Peyer's patch (tissue), 4 donors: Measurements from ENCODE around the gene APBA1. TPM values are rescaled to one million over a fixed set of nuclear protein-coding genes. Genes with fewer than 3 reads are reported as not detected.

ENCODE experiments used
- DNase-seq, 3 donors: peaks; one replicate each; pipeline ENCODE4 v3.0.0-alpha.2; 2017 to 2019
- H3K27ac ChIP-seq, 4 donors: fragments of 200-600 bp; sonication (generic); one replicate each; pipeline ENCODE4 v1.5.1; 2016 to 2019
- H3K27me3 ChIP-seq, 2 donors: fragments of 200-600 bp; sonication (generic); one replicate each; pipeline ENCODE4 v1.5.1; 2019
- H3K36me3 ChIP-seq, 3 donors: fragments of 200-600 bp; sonication (generic); one replicate each; pipeline ENCODE4 v1.5.1; 2016 to 2019
- H3K4me1 ChIP-seq, 4 donors: fragments of 200-600 bp; sonication (generic); one replicate each; pipeline ENCODE4 v1.5.1; 2016 to 2019
- H3K4me3 ChIP-seq, 4 donors: fragments of 200-600 bp; sonication (generic); 1 replicate in 3 of 4; 2 replicates in 1 of 4; pipeline ENCODE4 v1.5.1; 2016 to 2019; ENCODE audit warnings: mild to moderate bottlenecking in 1 of 4
- H3K9me3 ChIP-seq, 4 donors: fragments of 200-600 bp; sonication (generic); one replicate each; pipeline ENCODE4 v1.5.1; 2016 to 2019; ENCODE audit warnings: mild to moderate bottlenecking in 1 of 4
- CTCF ChIP-seq, 6 experiments: fragments of 450-650 bp in 4 of 6; fragments of 200-600 bp in 2 of 6; sonication (generic) in 1 of 6; IDR thresholded peaks; one replicate each; pipeline ENCODE4 v1.5.1; 2017 to 2019; ENCODE audit warnings: antibody characterized with exemption in 6 of 6, mild to moderate bottlenecking in 3 of 6, moderate library complexity in 1 of 6
- POLR2A ChIP-seq, 2 donors: fragments of 450-650 bp; IDR thresholded peaks; one replicate each; pipeline ENCODE4 v1.5.1; 2017; ENCODE audit warnings: antibody characterized with exemption in 2 of 2, mild to moderate bottlenecking in 2 of 2, moderate library complexity in 2 of 2
- total RNA-seq, 4 donors: library from RNA; depleted of rRNA; stranded (reverse); fragments of >200 nt; gene quantifications; one replicate each; pipeline ENCODE4 v1.1.0, GENCODE V29; 2016

APBA1 gene
- total RNA-seq, 4 donors from 2014 or later: 0.88 to 14.9 (median 3.9) TPM

GRCh38 chr9:69646810-69647209, 25.4 kb downstream of the APBA1 start:
- Histone ChIP-seq H3K27me3 (no peaks in the 10 kb centered on the region), H3K4me1 (no peaks in the 10 kb centered on the region), H3K27ac (no peak overlapping the region), H3K36me3 (no peaks in the 10 kb centered on the region), H3K9me3 (no peaks in the 10 kb centered on the region), H3K4me3 (no peak overlapping the region)
- no peak for DNase-seq
- no peak for TF ChIP-seq CTCF (IDR thresholded peaks at IDR 0.05)
- no peak for TF ChIP-seq POLR2A (IDR thresholded peaks at IDR 0.05)

GRCh38 chr9:69645488-69645887, 26.7 kb downstream of the APBA1 start:
- TF ChIP-seq CTCF (IDR thresholded peaks at IDR 0.05) (no peak), POLR2A (IDR thresholded peaks at IDR 0.05) (no peak)
- Histone ChIP-seq H3K4me1 (no peaks in the 10 kb centered on the region), H3K27ac (no peak overlapping the region), H3K9me3 (no peaks in the 10 kb centered on the region), H3K36me3 (no peaks in the 10 kb centered on the region), H3K4me3 (no peak overlapping the region), H3K27me3 (no peaks in the 10 kb centered on the region)
- DNase-seq: no peak

- TF ChIP-seq POLR2A (IDR thresholded peaks at IDR 0.05) (no peak), CTCF (IDR thresholded peaks at IDR 0.05) (no peak)
- DNase-seq: no peak
- no peak overlapping the region for H3K27ac ChIP-seq
- no peaks in the 10 kb centered on the region for H3K36me3 ChIP-seq
- H3K27me3 ChIP-seq: no peaks in the 10 kb centered on the region
- H3K4me3 ChIP-seq: no peak overlapping the region
- no peaks in the 10 kb centered on the region for H3K4me1 ChIP-seq
- no peaks in the 10 kb centered on the region for H3K9me3 ChIP-seq
Observed at GRCh38 chr9:69643098-69643497, 29.1 kb downstream of the APBA1 start.

GRCh38 chr9:69637817-69638200, 34.4 kb downstream of the APBA1 start:
- H3K27me3 ChIP-seq: no peaks in the 10 kb centered on the region
- TF ChIP-seq CTCF (IDR thresholded peaks at IDR 0.05) (no peak), POLR2A (IDR thresholded peaks at IDR 0.05) (no peak)
- no peaks in the 10 kb centered on the region for H3K9me3 ChIP-seq
- no peaks in the 10 kb centered on the region for H3K36me3 ChIP-seq
- DNase-seq: no peak
- no peak overlapping the region for H3K4me3 ChIP-seq
- no peaks in the 10 kb centered on the region for H3K4me1 ChIP-seq
- no peak overlapping the region for H3K27ac ChIP-seq

- H3K4me3 ChIP-seq: no peak overlapping the region
- no peaks in the 10 kb centered on the region for H3K27me3 ChIP-seq
- H3K4me1 ChIP-seq: no peaks in the 10 kb centered on the region
- no peaks in the 10 kb centered on the region for H3K9me3 ChIP-seq
- H3K36me3 ChIP-seq: no peaks in the 10 kb centered on the region
- DNase-seq: no peak
- H3K27ac ChIP-seq: no peak overlapping the region
- TF ChIP-seq POLR2A (IDR thresholded peaks at IDR 0.05) (no peak), CTCF (IDR thresholded peaks at IDR 0.05) (no peak)
Observed at GRCh38 chr9:69637193-69637816, 34.9 kb downstream of the APBA1 start.

GRCh38 chr9:69633716-69634115, 38.5 kb downstream of the APBA1 start:
- no peak for DNase-seq
- no peaks in the 10 kb centered on the region for H3K9me3 ChIP-seq
- TF ChIP-seq CTCF (IDR thresholded peaks at IDR 0.05) (no peak), POLR2A (IDR thresholded peaks at IDR 0.05) (no peak)
- no peaks in the 10 kb centered on the region for H3K4me1 ChIP-seq
- H3K4me3 ChIP-seq: no peak overlapping the region
- no peaks in the 10 kb centered on the region for H3K36me3 ChIP-seq
- H3K27ac ChIP-seq: no peak overlapping the region
- H3K27me3 ChIP-seq: no peaks in the 10 kb centered on the region
